CMK (cell line): ENCODE results near the gene SIRPB1.
"Not testable (repeated sequence)": the region's sequence is repeated elsewhere in the genome, so short reads cannot be mapped to it uniquely, and the experiment has no call there.

Experiments
- DNase-seq: peaks from one replicate; pipeline ENCODE4 v3.0.0-alpha.2; 2010; ENCODE audit warnings: low read depth

The SIRPB1 gene

DNA sequence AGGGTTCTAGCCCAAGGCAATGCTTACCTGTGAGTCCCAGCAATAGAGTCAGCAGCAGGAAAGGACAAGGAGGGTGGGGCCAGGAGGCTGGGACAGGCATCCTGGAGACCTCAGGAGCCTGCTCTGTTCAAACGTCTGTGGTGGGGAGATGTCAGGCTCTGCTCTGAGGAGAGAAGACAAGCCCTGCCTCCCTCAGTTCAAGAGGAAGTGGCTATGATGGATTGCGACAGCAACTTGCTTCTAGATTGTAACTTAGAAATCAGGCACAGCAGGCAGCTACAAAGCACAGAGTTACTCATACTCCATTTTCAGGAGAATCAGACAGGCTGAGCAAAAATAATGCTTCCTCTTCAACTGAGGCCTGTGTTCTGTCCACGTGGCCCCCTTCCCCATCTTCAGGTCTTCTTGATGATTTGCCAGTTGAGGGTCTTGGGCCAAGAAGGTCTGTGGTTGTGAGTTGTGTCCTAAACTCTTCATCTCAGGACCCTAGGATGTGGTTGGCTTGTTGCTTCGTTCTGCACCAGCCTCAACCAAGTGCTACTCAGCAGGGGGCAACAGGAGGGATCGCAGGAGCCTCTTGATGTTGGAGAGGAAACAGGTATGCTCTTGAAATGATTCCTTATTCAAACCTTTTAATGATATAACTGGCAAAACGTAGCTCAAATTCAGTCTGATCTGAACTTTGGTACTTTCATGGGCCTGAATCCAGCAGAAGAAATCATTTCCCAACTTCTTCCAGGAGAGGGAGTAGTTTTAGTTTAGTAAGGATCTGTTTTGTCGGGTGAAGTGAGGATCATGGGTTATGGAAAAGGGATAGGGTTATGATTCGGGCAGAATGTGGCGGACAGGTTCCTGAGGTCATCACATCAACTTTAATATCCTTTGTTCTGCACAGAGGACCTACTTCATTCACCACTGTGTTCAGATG is 31.0 kb downstream of the SIRPB1 start:
- DNase-seq, result peak; percentile 21

GRCh38 chr20:1587781-1588532 is 31.9 kb downstream of the SIRPB1 start:
- DNase-seq, result no peak

DNA sequence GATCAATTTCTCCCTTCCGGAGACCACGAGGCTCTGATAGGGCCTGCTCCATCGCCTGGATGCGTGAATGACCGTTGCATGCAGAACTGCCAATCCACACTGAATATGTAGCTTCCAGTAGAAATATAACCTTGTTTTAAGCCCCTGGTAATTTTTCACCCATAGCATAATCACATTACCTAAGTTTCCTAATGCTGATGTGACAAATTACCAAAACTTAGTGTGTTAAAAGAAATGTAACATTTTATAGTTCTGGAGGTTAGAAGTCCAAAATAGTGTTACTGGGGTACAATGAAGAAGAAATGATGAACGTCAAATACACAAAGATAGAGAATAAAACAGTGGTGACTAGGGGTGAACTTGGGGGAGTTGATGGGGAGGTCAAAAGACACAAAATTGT is 40.3 kb downstream of the SIRPB1 start:
- DNase-seq, result no peak

- DNase-seq, result no peak
Observed at GRCh38 chr20:1577906-1578305, 41.9 kb downstream of the SIRPB1 start.

DNA sequence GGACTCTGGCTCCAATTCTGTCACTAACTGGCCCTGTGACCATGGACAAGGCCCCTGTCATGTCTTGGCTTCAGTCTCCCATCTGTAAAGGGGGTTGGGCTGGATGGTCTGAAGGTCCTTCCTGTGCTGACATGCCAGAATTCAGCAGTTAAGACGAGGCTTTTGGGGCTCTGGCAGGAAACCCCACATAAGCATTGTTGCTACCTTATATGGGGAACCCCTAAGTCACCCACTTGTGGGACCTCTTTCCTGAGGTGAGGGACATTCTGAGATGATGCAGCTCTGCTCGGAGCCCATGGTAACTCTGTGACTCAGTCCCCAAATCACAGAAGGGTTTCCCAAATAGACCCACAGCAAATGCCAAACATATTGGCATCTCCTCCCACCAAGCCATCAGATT is 42.5 kb downstream of the SIRPB1 start:
- DNase-seq, result not testable (repeated sequence)

DNA sequence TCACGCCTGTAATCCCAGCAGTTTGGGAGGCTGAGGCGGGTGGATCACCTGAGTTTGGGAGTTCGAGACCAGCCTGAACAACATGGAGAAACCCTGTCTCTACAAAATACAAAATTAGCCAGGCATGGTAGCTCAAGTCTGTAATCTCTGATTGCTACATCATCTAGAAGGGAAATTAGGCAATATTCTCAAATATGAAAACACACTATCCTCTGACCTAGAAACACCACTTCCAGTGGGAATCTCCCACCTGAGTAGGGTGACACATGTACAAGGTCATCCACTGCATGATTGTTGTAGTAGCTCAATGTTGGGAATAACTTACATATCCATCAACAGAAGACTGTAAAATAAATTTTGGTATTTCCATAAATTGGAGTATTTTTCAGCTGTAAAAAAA is 43.2 kb downstream of the SIRPB1 start:
- DNase-seq, result no peak

DNA sequence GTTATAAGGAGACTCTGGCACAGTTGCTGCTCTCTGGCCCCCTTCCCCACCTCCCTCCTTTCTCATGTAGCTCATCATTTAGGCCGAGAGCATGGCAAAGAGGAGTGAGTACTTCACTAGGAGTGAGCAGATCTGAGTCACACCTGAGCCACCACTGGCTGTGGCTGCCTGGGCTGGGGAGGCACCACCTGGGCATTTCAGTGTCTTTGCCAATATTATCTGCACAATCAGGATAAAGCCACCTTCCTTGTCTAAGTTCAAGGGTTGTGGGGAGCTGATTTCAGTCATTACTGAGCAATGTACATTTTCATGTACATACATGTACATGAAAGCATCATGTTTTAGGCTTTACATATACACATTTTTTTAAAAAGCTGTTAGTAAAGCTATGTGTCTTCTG is 43.8 kb downstream of the SIRPB1 start:
- not testable (repeated sequence) for DNase-seq

DNA sequence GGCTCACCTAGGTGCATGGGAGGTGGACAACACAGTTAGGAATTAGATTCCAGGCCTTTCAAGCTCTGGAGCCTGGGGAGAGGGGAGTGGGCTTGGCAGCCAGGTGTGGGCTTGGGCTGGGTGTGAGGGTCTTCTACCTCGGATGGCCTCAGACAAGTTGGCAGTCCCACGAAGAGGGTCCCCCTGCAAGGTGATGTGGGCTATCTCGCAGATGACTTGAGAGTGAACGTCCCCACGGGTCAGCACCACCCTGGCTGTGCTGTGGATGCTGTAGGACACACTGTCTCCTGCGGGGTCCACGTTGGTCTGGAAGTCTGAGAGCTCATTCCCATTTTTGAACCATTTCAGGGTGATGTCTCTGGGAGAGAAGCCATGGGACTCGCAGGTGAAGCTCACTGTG is 48.2 kb downstream of the SIRPB1 start:
- DNase-seq, result not testable (repeated sequence)
